ENCODE results near the gene TBX18. TPM values are rescaled to one million over a fixed set of nuclear protein-coding genes. Genes with fewer than 3 reads are reported as not detected.

TBX18 gene
- total RNA-seq, 2 donors from 2014 or later: not detected

- Mint-ChIP-seq H3K27ac (no peak overlapping the region), H3K36me3 (ENCODE audit: insufficient read depth in 2 of 2) (no peaks in the 10 kb centered on the region), H3K9me3 (peaks cover 0 to 2% of the 10 kb centered on the region in 2 donors), H3K27me3 (ENCODE audit: low read depth) (peaks cover 30% of the 10 kb centered on the region), H3K4me1 (ENCODE audit: low read depth) (no peaks in the 10 kb centered on the region), H3K4me3 (no peak overlapping the region)
- ATAC-seq (replicated peaks in 1 of 2) (no peak), DNase-seq (no peak)
These were observed 15.5 kb upstream of the TBX18 start for GRCh38 chr6:84779917-84780316.

- no peak for ATAC-seq (replicated peaks in 1 of 2)
- Mint-ChIP-seq H3K27ac (no peak overlapping the region), H3K4me1 (ENCODE audit: low read depth) (no peaks in the 10 kb centered on the region), H3K27me3 (ENCODE audit: low read depth) (peaks cover 32% of the 10 kb centered on the region), H3K4me3 (no peak overlapping the region), H3K36me3 (ENCODE audit: insufficient read depth in 2 of 2) (no peaks in the 10 kb centered on the region), H3K9me3 (peaks cover 0 to 2% of the 10 kb centered on the region in 2 donors)
- DNase-seq: no peak
These were observed 15.0 kb upstream of the TBX18 start for GRCh38 chr6:84779380-84779779.

- Mint-ChIP-seq H3K9me3 (peaks cover 2% of the 10 kb centered on the region in 2 donors), H3K4me1 (ENCODE audit: low read depth) (peaks cover 6% of the 10 kb centered on the region), H3K27me3 (ENCODE audit: low read depth) (peaks cover 42% of the 10 kb centered on the region), H3K4me3 (no peak overlapping the region), H3K27ac (no peak overlapping the region), H3K36me3 (ENCODE audit: insufficient read depth in 2 of 2) (peaks cover 0 to 1% of the 10 kb centered on the region in 2 donors)
- DNase-seq: no peak
- no peak for ATAC-seq (replicated peaks in 1 of 2)
These were observed 13.5 kb upstream of the TBX18 start for GRCh38 chr6:84777888-84778287.

GRCh38 chr6:84776392-84776791 is 12.0 kb upstream of the TBX18 start:
- peaks cover 10% of the 10 kb centered on the region for H3K4me1 Mint-ChIP-seq (ENCODE audit: low read depth)
- H3K9me3 Mint-ChIP-seq: peaks cover 2% of the 10 kb centered on the region in 2 donors
- no peak overlapping the region for H3K27ac Mint-ChIP-seq
- no peak overlapping the region for H3K4me3 Mint-ChIP-seq
- no peak for DNase-seq
- no peak for ATAC-seq (replicated peaks in 1 of 2)
- peaks cover 57% of the 10 kb centered on the region for H3K27me3 Mint-ChIP-seq (ENCODE audit: low read depth)
- H3K36me3 Mint-ChIP-seq (ENCODE audit: insufficient read depth in 2 of 2): peaks cover 0 to 7% of the 10 kb centered on the region in 2 donors

- Mint-ChIP-seq H3K27ac (no peak overlapping the region), H3K4me1 (ENCODE audit: low read depth) (peaks cover 10% of the 10 kb centered on the region), H3K27me3 (ENCODE audit: low read depth) (peaks cover 63% of the 10 kb centered on the region), H3K9me3 (peaks cover 2% of the 10 kb centered on the region in 2 donors), H3K36me3 (ENCODE audit: insufficient read depth in 2 of 2) (peaks cover 0 to 7% of the 10 kb centered on the region in 2 donors), H3K4me3 (no peak overlapping the region)
- DNase-seq (no peak), ATAC-seq (replicated peaks in 1 of 2) (no peak)
These were observed 11.4 kb upstream of the TBX18 start for GRCh38 chr6:84775751-84776150.

GRCh38 chr6:84774985-84775284 is 10.5 kb upstream of the TBX18 start:
- Mint-ChIP-seq H3K4me1 (ENCODE audit: low read depth) (peaks cover 10% of the 10 kb centered on the region), H3K9me3 (peaks cover 2% of the 10 kb centered on the region in 2 donors), H3K27me3 (ENCODE audit: low read depth) (peaks cover 67% of the 10 kb centered on the region), H3K36me3 (ENCODE audit: insufficient read depth in 2 of 2) (peaks cover 0 to 7% of the 10 kb centered on the region in 2 donors), H3K4me3 (peak overlapping the region in 1 of 2 donors; percentile 64), H3K27ac (no peak overlapping the region)
- DNase-seq (no peak), ATAC-seq (replicated peaks in 1 of 2) (no peak)

- H3K27me3 Mint-ChIP-seq (ENCODE audit: low read depth): peaks cover 71% of the 10 kb centered on the region
- peaks cover 0 to 2% of the 10 kb centered on the region in 2 donors for H3K9me3 Mint-ChIP-seq
- peak; percentile 80 to 84 for ATAC-seq (replicated peaks in 1 of 2)
- peaks cover 0 to 7% of the 10 kb centered on the region in 2 donors for H3K36me3 Mint-ChIP-seq (ENCODE audit: insufficient read depth in 2 of 2)
- peak overlapping the region; percentile 64 to 65 for H3K4me3 Mint-ChIP-seq
- no peak overlapping the region for H3K27ac Mint-ChIP-seq
- peaks cover 10% of the 10 kb centered on the region for H3K4me1 Mint-ChIP-seq (ENCODE audit: low read depth)
- peak; percentile 59 to 64 for DNase-seq
These were observed 10.0 kb upstream of the TBX18 start for GRCh38 chr6:84774157-84774984.

GRCh38 chr6:84773431-84774156 is 9.2 kb upstream of the TBX18 start:
- DNase-seq: peak in 1 of 2 donors; percentile 11

GRCh38 chr6:84773133-84773430 is 8.7 kb upstream of the TBX18 start:
- DNase-seq (no peak), ATAC-seq (replicated peaks in 1 of 2) (no peak)
- peaks cover 84% of the 10 kb centered on the region for H3K27me3 Mint-ChIP-seq (ENCODE audit: low read depth)
- H3K9me3 Mint-ChIP-seq: peaks cover 0 to 2% of the 10 kb centered on the region in 2 donors
- H3K4me3 Mint-ChIP-seq: no peak overlapping the region
- H3K4me1 Mint-ChIP-seq (ENCODE audit: low read depth): peaks cover 10% of the 10 kb centered on the region
- no peak overlapping the region for H3K27ac Mint-ChIP-seq
- peaks cover 0 to 7% of the 10 kb centered on the region in 2 donors for H3K36me3 Mint-ChIP-seq (ENCODE audit: insufficient read depth in 2 of 2)

More at GRCh38 chr6:84773431-84774156, 9.2 kb upstream of the TBX18 start:
- H3K4me3 Mint-ChIP-seq: peak overlapping the region; percentile 64 to 65
- H3K9me3 Mint-ChIP-seq: peaks cover 0 to 2% of the 10 kb centered on the region in 2 donors
- ATAC-seq (replicated peaks in 1 of 2): peak; percentile 39 to 48
- peaks cover 79% of the 10 kb centered on the region for H3K27me3 Mint-ChIP-seq (ENCODE audit: low read depth)
- peaks cover 0 to 7% of the 10 kb centered on the region in 2 donors for H3K36me3 Mint-ChIP-seq (ENCODE audit: insufficient read depth in 2 of 2)
- H3K27ac Mint-ChIP-seq: no peak overlapping the region
- H3K4me1 Mint-ChIP-seq (ENCODE audit: low read depth): peaks cover 10% of the 10 kb centered on the region

- peaks cover 0 to 2% of the 10 kb centered on the region in 2 donors for H3K9me3 Mint-ChIP-seq
- no peak for ATAC-seq (replicated peaks in 1 of 2)
- peaks cover 10% of the 10 kb centered on the region for H3K4me1 Mint-ChIP-seq (ENCODE audit: low read depth)
- H3K27ac Mint-ChIP-seq: peak overlapping the region; percentile 33
- H3K4me3 Mint-ChIP-seq: peak overlapping the region in 1 of 2 donors; percentile 59
- peaks cover 85% of the 10 kb centered on the region for H3K27me3 Mint-ChIP-seq (ENCODE audit: low read depth)
- no peak for DNase-seq
- H3K36me3 Mint-ChIP-seq (ENCODE audit: insufficient read depth in 2 of 2): peaks cover 0 to 7% of the 10 kb centered on the region in 2 donors
These were observed 8.2 kb upstream of the TBX18 start for GRCh38 chr6:84772428-84773132.

- H3K27ac Mint-ChIP-seq: no peak overlapping the region
- peaks cover 10% of the 10 kb centered on the region for H3K4me1 Mint-ChIP-seq (ENCODE audit: low read depth)
- DNase-seq: no peak
- H3K27me3 Mint-ChIP-seq (ENCODE audit: low read depth): peaks cover 85% of the 10 kb centered on the region
- ATAC-seq (replicated peaks in 1 of 2): no peak
- peaks cover 0 to 7% of the 10 kb centered on the region in 2 donors for H3K36me3 Mint-ChIP-seq (ENCODE audit: insufficient read depth in 2 of 2)
- H3K9me3 Mint-ChIP-seq: peaks cover 0 to 2% of the 10 kb centered on the region in 2 donors
- no peak overlapping the region for H3K4me3 Mint-ChIP-seq
These were observed 7.5 kb upstream of the TBX18 start for GRCh38 chr6:84771756-84772356.

- peaks cover 0 to 7% of the 10 kb centered on the region in 2 donors for H3K36me3 Mint-ChIP-seq (ENCODE audit: insufficient read depth in 2 of 2)
- H3K27ac Mint-ChIP-seq: no peak overlapping the region
- peaks cover 0 to 2% of the 10 kb centered on the region in 2 donors for H3K9me3 Mint-ChIP-seq
- DNase-seq: no peak
- no peak for ATAC-seq (replicated peaks in 1 of 2)
- H3K4me1 Mint-ChIP-seq (ENCODE audit: low read depth): peaks cover 10% of the 10 kb centered on the region
- H3K27me3 Mint-ChIP-seq (ENCODE audit: low read depth): peaks cover 85% of the 10 kb centered on the region
- H3K4me3 Mint-ChIP-seq: no peak overlapping the region
These were observed 6.8 kb upstream of the TBX18 start for GRCh38 chr6:84771125-84771755.

All from activated T-cell treated with anti-CD3 and anti-CD28 coated beads, Interleukin-2, amount 50 U/mL, for 72 hours (primary cell).